ENCODE data around the gene ZNF423.

Gene ZNF423

GRCh38 chr16:49884033-49885015, 28.4 kb upstream of the ZNF423 start:
- TF ChIP-seq POLR2AphosphoS5 (IDR thresholded peaks at IDR 0.05; ENCODE audit: low read depth, low read length), result no peak
- TF ChIP-seq TAF1 (IDR thresholded peaks at IDR 0.05; ENCODE audit: borderline replicate concordance, insufficient read depth, low read length), result no peak
- no peak for TF ChIP-seq SIN3A (IDR thresholded peaks at IDR 0.05; ENCODE audit: borderline replicate concordance, insufficient read depth, low read length)
- TF ChIP-seq FOXP2 (optimal IDR thresholded peaks at IDR 0.05; ENCODE audit: borderline replicate concordance, extremely low read depth, extremely low read length, insufficient read depth), result no peak
- TF ChIP-seq REST (IDR thresholded peaks at IDR 0.05; ENCODE audit: insufficient read depth in 1 of 2, low read depth in 2 of 2, low read length in 2 of 2), result no peak

- TF ChIP-seq FOXP2 (optimal IDR thresholded peaks at IDR 0.05; ENCODE audit: borderline replicate concordance, extremely low read depth, extremely low read length, insufficient read depth), result no peak
- TF ChIP-seq TAF1 (IDR thresholded peaks at IDR 0.05; ENCODE audit: borderline replicate concordance, insufficient read depth, low read length), result no peak
- no peak for TF ChIP-seq SIN3A (IDR thresholded peaks at IDR 0.05; ENCODE audit: borderline replicate concordance, insufficient read depth, low read length)
- no peak for TF ChIP-seq POLR2AphosphoS5 (IDR thresholded peaks at IDR 0.05; ENCODE audit: low read depth, low read length)
- TF ChIP-seq REST (IDR thresholded peaks at IDR 0.05; ENCODE audit: insufficient read depth in 1 of 2, low read depth in 2 of 2, low read length in 2 of 2), result no peak
Observed at GRCh38 chr16:49883076-49884014, 27.4 kb upstream of the ZNF423 start.

GRCh38 chr16:49881890-49882289, 26.0 kb upstream of the ZNF423 start:
- TF ChIP-seq POLR2AphosphoS5 (IDR thresholded peaks at IDR 0.05; ENCODE audit: low read depth, low read length) (no peak), REST (IDR thresholded peaks at IDR 0.05; ENCODE audit: insufficient read depth in 1 of 2, low read depth in 2 of 2, low read length in 2 of 2) (no peak), TAF1 (IDR thresholded peaks at IDR 0.05; ENCODE audit: borderline replicate concordance, insufficient read depth, low read length) (no peak), FOXP2 (optimal IDR thresholded peaks at IDR 0.05; ENCODE audit: borderline replicate concordance, extremely low read depth, extremely low read length, insufficient read depth) (no peak), SIN3A (IDR thresholded peaks at IDR 0.05; ENCODE audit: borderline replicate concordance, insufficient read depth, low read length) (no peak)

- TF ChIP-seq TAF1 (IDR thresholded peaks at IDR 0.05; ENCODE audit: borderline replicate concordance, insufficient read depth, low read length) (no peak), SIN3A (IDR thresholded peaks at IDR 0.05; ENCODE audit: borderline replicate concordance, insufficient read depth, low read length) (no peak), POLR2AphosphoS5 (IDR thresholded peaks at IDR 0.05; ENCODE audit: low read depth, low read length) (no peak), REST (IDR thresholded peaks at IDR 0.05; ENCODE audit: insufficient read depth in 1 of 2, low read depth in 2 of 2, low read length in 2 of 2) (no peak), FOXP2 (optimal IDR thresholded peaks at IDR 0.05; ENCODE audit: borderline replicate concordance, extremely low read depth, extremely low read length, insufficient read depth) (no peak)
Observed at GRCh38 chr16:49876716-49877129, 20.8 kb upstream of the ZNF423 start.

Data from PFSK-1 (cell line).